GM12878 (cell line): ENCODE measurements around the gene SEC22C. TPM values are rescaled to one million over a fixed set of nuclear protein-coding genes. Genes with fewer than 3 reads are reported as not detected.

Experiments
- ATAC-seq: fragments of 200-7000 bp; cut with Tn5 transposase; 3 replicates; pipeline ENCODE4 v1.9.1; 2020; ENCODE audit warnings: mild to moderate bottlenecking, moderate library complexity
- BruUV-seq: library from RNA; stranded (reverse); fragments of 400-500 nt; replicated peaks from 2 replicates; lab custom pipeline; 2021; lab: Mats Ljungman, UMichigan
- CTCF ChIA-PET: fragments of 300-600 bp; sonication (Branson Sonifier 250); formaldehyde crosslinking; extraction: SDS; loops from one replicate; lab custom pipeline; 2021; ENCODE audit warnings: inconsistent platforms; lab: Yijun Ruan, JAX
- POLR2A ChIA-PET: fragments of 350-600 bp; formaldehyde crosslinking; extraction: SDS; loops from one replicate; lab custom pipeline; 2021; ENCODE audit warnings: inconsistent platforms; lab: Charles Lee
- RAD21 ChIA-PET: fragments of 300-600 bp; sonication (Branson Sonifier 250); formaldehyde crosslinking; loops from one replicate; lab custom pipeline; 2023; ENCODE audit warnings: antibody characterized with exemption; ENCODE audit not compliant: unreplicated experiment; lab: Charles Lee
- SMC1A ChIA-PET: fragments of 300-600 bp; sonication (Branson Sonifier 250); formaldehyde crosslinking; loops from one replicate; lab custom pipeline; 2023; ENCODE audit not compliant: unreplicated experiment, uncharacterized antibody; lab: Charles Lee
- DNase-seq: peaks from one replicate; pipeline ENCODE4 v3.0.0-alpha.2; 2011; ENCODE audit warnings: low read depth, low spot score
- FAIRE-seq: peaks from 3 replicates; lab custom pipeline; 2011; peaks lifted over from hg19 to GRCh38; lab: Jason Lieb, UNC
- H2AFZ ChIP-seq: 2 replicates; pipeline ENCODE4 v1.6.0; 2011; ENCODE audit warnings: low read depth, low read length, control low read depth; ENCODE audit not compliant: control insufficient read depth
- H3K27ac ChIP-seq: 2 replicates; pipeline ENCODE4 v1.5.1; 2011; ENCODE audit warnings: control low read depth; ENCODE audit not compliant: control insufficient read depth, insufficient read depth
- H3K27me3 ChIP-seq, 2 experiments: replicated peaks in 1 of 2; 2 replicates each; pipeline versions ENCODE4 v1.6.0 to v1.6.1; 2011; ENCODE audit warnings: low read length in 1 of 2; ENCODE audit not compliant: control insufficient read depth in 2 of 2, insufficient read depth in 2 of 2
- H3K36me3 ChIP-seq, 2 experiments: 2 replicates each; pipeline ENCODE4 v1.5.1; 2011; ENCODE audit warnings: low read length in 1 of 2; ENCODE audit not compliant: control insufficient read depth in 2 of 2, insufficient read depth in 2 of 2
- H3K4me1 ChIP-seq: 2 replicates; pipeline ENCODE4 v1.6.1; 2011; ENCODE audit warnings: mild to moderate bottlenecking, low read length, moderate library complexity, mixed read lengths; ENCODE audit not compliant: control insufficient read depth, insufficient read depth
- H3K4me2 ChIP-seq: 2 replicates; pipeline ENCODE4 v1.6.0; 2011; ENCODE audit warnings: control low read depth; ENCODE audit not compliant: control insufficient read depth, insufficient read depth
- H3K4me3 ChIP-seq: fragments of 200-600 bp; sonication (generic); 2 replicates; pipeline ENCODE4 v1.5.1; 2016
- H3K79me2 ChIP-seq: 2 replicates; pipeline ENCODE4 v1.6.0; 2011; ENCODE audit warnings: low read length; ENCODE audit not compliant: control insufficient read depth, insufficient read depth
- H3K9ac ChIP-seq: 2 replicates; pipeline ENCODE4 v1.8.0; 2011; ENCODE audit warnings: low read length, control low read depth, mixed read lengths; ENCODE audit not compliant: control insufficient read depth, insufficient read depth
- H3K9me3 ChIP-seq: replicated peaks from 3 replicates; pipeline ENCODE4 v1.5.1; 2011; ENCODE audit warnings: mild to moderate bottlenecking, low read length; ENCODE audit not compliant: control insufficient read depth, insufficient read depth
- H4K20me1 ChIP-seq: 2 replicates; pipeline ENCODE4 v1.6.0; 2011; ENCODE audit not compliant: control insufficient read depth, insufficient read depth
- BRCA1 ChIP-seq: IDR thresholded peaks from 2 replicates; pipeline ENCODE4 v1.6.1; 2011; ENCODE audit warnings: low read depth, low read length, improper control_type of control experiment
- CTCF ChIP-seq, 3 experiments: IDR thresholded peaks in 2 of 3; conservative IDR thresholded peaks in 1 of 3; 2 replicates each; pipeline ENCODE4 v1.5.1; 2011; ENCODE audit warnings: low read depth in 3 of 3, low read length in 3 of 3, mild to moderate bottlenecking in 3 of 3, control low read depth in 2 of 3, moderate library complexity in 2 of 3, inconsistent platforms in 1 of 3, mixed read lengths in 1 of 3; ENCODE audit not compliant: control insufficient read depth in 2 of 3, insufficient read depth in 1 of 3; ENCODE audit errors: extremely low read depth in 1 of 3
- IKZF2 ChIP-seq, 2 experiments: fragments of 450-650 bp; IDR thresholded peaks; 2 replicates each; pipeline ENCODE4 v1.6.1; 2017; ENCODE audit warnings: mild to moderate bottlenecking in 2 of 2, moderate library complexity in 2 of 2
- JUND ChIP-seq: IDR thresholded peaks from 2 replicates; pipeline ENCODE4 v1.6.1; 2012; ENCODE audit warnings: low read depth, mild to moderate bottlenecking, low read length, improper control_type of control experiment, moderate library complexity
- KLF5 ChIP-seq: fragments of 450-650 bp; IDR thresholded peaks from 2 replicates; pipeline ENCODE4 v1.6.1; 2014; ENCODE audit warnings: mild to moderate bottlenecking; ENCODE audit not compliant: partially characterized antibody
- RBBP5 ChIP-seq: fragments of 200-600 bp; sonication (generic); conservative IDR thresholded peaks from 2 replicates; pipeline ENCODE4 v1.6.1; 2016
- TAF1 ChIP-seq: IDR thresholded peaks from 2 replicates; pipeline ENCODE4 v1.6.1; 2011; ENCODE audit warnings: mild to moderate bottlenecking, low read depth, low read length, borderline replicate concordance
- YBX1 ChIP-seq: fragments of 450-650 bp; IDR thresholded peaks from 2 replicates; pipeline ENCODE4 v1.6.1; 2016; ENCODE audit warnings: antibody characterized with exemption
- WGBS: methylation state at CpG from one replicate; pipeline ENCODE4 v1.1.6; 2016; ENCODE audit warnings: low lambda C conversion rate; ENCODE audit not compliant: insufficient replicate concordance, insufficient coverage; ENCODE audit errors: missing lambda C conversion rate; 5-methylcytosine and 5-hydroxymethylcytosine counted together
- in situ Hi-C: fragments of 300-500 bp; cut with MboI; formaldehyde crosslinking; loops from 9 replicates; pipeline ENCODE4 v1.14.3; 2018; ENCODE audit warnings: mixed read lengths
- intact Hi-C: fragments of 100-400 bp; cut with micrococcal nuclease; formaldehyde crosslinking; loops from one replicate; pipeline ENCODE4 v1.14.2; 2022; ENCODE audit not compliant: unreplicated experiment
- polyA plus RNA-seq, 11 experiments: library from polyadenylated mRNA; depleted of rRNA in 4 of 11; unstranded in 6 of 11; stranded (reverse) in 5 of 11; fragments of >200 nt; fragmentation: Nextera tagmentation in 4 of 11; fragmentation: Illumina TruSeq in 1 of 11; extraction: Ambion mirVana in 4 of 11; extraction: Trizol in 1 of 11; gene quantifications; 1 replicate in 1 of 11; 2 replicates in 10 of 11; pipeline versions ENCODE4 v1.2.1 to v1.2.3, GENCODE V29; 2011 to 2016; ENCODE audit warnings: inconsistent platforms in 2 of 11, missing spikeins in 2 of 11, low read depth in 1 of 11
- total RNA-seq, 4 experiments: library from RNA; depleted of rRNA in 3 of 4; stranded (reverse); fragments of >200 nt in 3 of 4; fragmentation: Illumina TruSeq in 1 of 4; extraction: Trizol in 1 of 4; gene quantifications; 2 replicates each; pipeline versions ENCODE4 v1.2.1 to v1.2.3, GENCODE V29; 2013 to 2021

SEC22C gene
- total and polyA plus RNA-seq, 10 of the 15 experiments (the other 5 are each of a cell fraction or from before 2014, with no cell fraction given): 15.6 to 47.0 (median 39.1) TPM

- H3K27me3 ChIP-seq: peaks cover 6 to 13% of the 10 kb centered on the region in 2 experiments
- intact Hi-C loops (no loop called here), in situ Hi-C loops (no loop called here)
- ChIA-PET POLR2A (no interaction called here), CTCF (interaction anchor here (0.7 to 2.0 kb wide), 2 partner anchors 9 to 375 kb away, joined by 3 to 4 read pairs; no protein-coding TSS in a partner anchor), RAD21 (no interaction called here), SMC1A (no interaction called here)
- H3K9ac ChIP-seq: no peak overlapping the region
- H2AFZ ChIP-seq: no peak overlapping the region
- peaks cover 6% of the 10 kb centered on the region; the same call in 1 of the 2 replicates for H3K4me1 ChIP-seq
- H3K27ac ChIP-seq: no peak overlapping the region
- ATAC-seq (no peak), DNase-seq (no peak), FAIRE-seq (no peak)
- TF ChIP-seq IKZF2 (IDR thresholded peaks at IDR 0.05): no peak
- TF ChIP-seq JUND: no peak
- no peak for TF ChIP-seq KLF5
- no peak for TF ChIP-seq BRCA1
- TF ChIP-seq RBBP5: no peak
- no peak for TF ChIP-seq TAF1
- no peak for TF ChIP-seq YBX1
- TF ChIP-seq CTCF (IDR thresholded peaks at IDR 0.05 in 2 of 3, conservative IDR thresholded peaks at IDR 0.05 in 1 of 3; ENCODE audit: control insufficient read depth in 2 of 3, extremely low read depth in 1 of 3, insufficient read depth in 1 of 3, low read depth in 3 of 3, low read length in 3 of 3): no peak
- no peaks in the 10 kb centered on the region for H3K9me3 ChIP-seq
- no peaks in the 10 kb centered on the region for H3K79me2 ChIP-seq
- 25% methylated on average over 2 of the region's 4 CpGs for WGBS
- H3K4me2 ChIP-seq: no peak overlapping the region
- no TSS peak for BruUV-seq
- no peaks in the 10 kb centered on the region for H3K36me3 ChIP-seq
- H4K20me1 ChIP-seq: no peaks in the 10 kb centered on the region
- H3K4me3 ChIP-seq: no peak overlapping the region
Observed at GRCh38 chr3:42500909-42501308, 80.9 kb downstream of the SEC22C start.
